SKM-1 (cell line): ENCODE data around the gene SCGB1C2.

Experiments used
- DNase-seq: peaks from one replicate; lab custom pipeline; 2025; ENCODE audit not compliant: unreplicated experiment; lab: John Stamatoyannopoulos, UW

Gene SCGB1C2

GRCh38 chr17:170130-170670, 32.8 kb downstream of the SCGB1C2 start:
- DNase-seq = no peak

- DNase-seq = no peak
Observed at GRCh38 chr17:171871-172270, 34.5 kb downstream of the SCGB1C2 start.

- DNase-seq = no peak
Observed at GRCh38 chr17:172401-172800, 35.0 kb downstream of the SCGB1C2 start.

- no peak for DNase-seq
Observed at GRCh38 chr17:173166-173911, 36.0 kb downstream of the SCGB1C2 start.

GRCh38 chr17:177155-177554, 39.8 kb downstream of the SCGB1C2 start:
- no peak for DNase-seq

- no peak for DNase-seq
Observed at GRCh38 chr17:177762-178161, 40.4 kb downstream of the SCGB1C2 start.

- no peak for DNase-seq
Observed at GRCh38 chr17:178292-179065, 41.1 kb downstream of the SCGB1C2 start.

GRCh38 chr17:179066-179432, 41.7 kb downstream of the SCGB1C2 start:
- no peak for DNase-seq

GRCh38 chr17:179781-180380, 42.5 kb downstream of the SCGB1C2 start:
- no peak for DNase-seq

GRCh38 chr17:180381-181244, 43.2 kb downstream of the SCGB1C2 start:
- DNase-seq = no peak

GRCh38 chr17:181245-182049, 44.1 kb downstream of the SCGB1C2 start, which contains the start of gene DOC2B:
DOC2B (minus strand) TSS chr17:181650; CDS start chr17:181479, 171 bp downstream.
- DNase-seq = no peak

GRCh38 chr17:182050-182751, 44.8 kb downstream of the SCGB1C2 start:
- no peak for DNase-seq

- no peak for DNase-seq
Observed at GRCh38 chr17:183021-183420, 45.7 kb downstream of the SCGB1C2 start.

- no peak for DNase-seq
Observed at GRCh38 chr17:185445-186138, 48.2 kb downstream of the SCGB1C2 start.

GRCh38 chr17:187130-187529, 49.8 kb downstream of the SCGB1C2 start:
- no peak for DNase-seq
